HG03039 (cell line): Measurements from ENCODE around the gene SF3B3.
"Not testable (repeated sequence)": the region's sequence is repeated elsewhere in the genome, so short reads cannot be mapped to it uniquely, and the experiment has no call there.

ENCODE experiments used
- ATAC-seq: cut with Tn5 transposase; IDR thresholded peaks from one replicate; pipeline ENCODE4 v1.9.1; 2021; ENCODE audit warnings: mild to moderate bottlenecking, moderate library complexity; ENCODE audit not compliant: unreplicated experiment

SF3B3 gene

GRCh38 chr16:70588565-70588964 lies 64.9 kb downstream of the SF3B3 start:
- no peak for ATAC-seq

- ATAC-seq, result not testable (repeated sequence)
Measured at GRCh38 chr16:70589416-70589815, 65.8 kb downstream of the SF3B3 start.

GRCh38 chr16:70589998-70590471 lies 66.4 kb downstream of the SF3B3 start:
- no peak for ATAC-seq

DNA sequence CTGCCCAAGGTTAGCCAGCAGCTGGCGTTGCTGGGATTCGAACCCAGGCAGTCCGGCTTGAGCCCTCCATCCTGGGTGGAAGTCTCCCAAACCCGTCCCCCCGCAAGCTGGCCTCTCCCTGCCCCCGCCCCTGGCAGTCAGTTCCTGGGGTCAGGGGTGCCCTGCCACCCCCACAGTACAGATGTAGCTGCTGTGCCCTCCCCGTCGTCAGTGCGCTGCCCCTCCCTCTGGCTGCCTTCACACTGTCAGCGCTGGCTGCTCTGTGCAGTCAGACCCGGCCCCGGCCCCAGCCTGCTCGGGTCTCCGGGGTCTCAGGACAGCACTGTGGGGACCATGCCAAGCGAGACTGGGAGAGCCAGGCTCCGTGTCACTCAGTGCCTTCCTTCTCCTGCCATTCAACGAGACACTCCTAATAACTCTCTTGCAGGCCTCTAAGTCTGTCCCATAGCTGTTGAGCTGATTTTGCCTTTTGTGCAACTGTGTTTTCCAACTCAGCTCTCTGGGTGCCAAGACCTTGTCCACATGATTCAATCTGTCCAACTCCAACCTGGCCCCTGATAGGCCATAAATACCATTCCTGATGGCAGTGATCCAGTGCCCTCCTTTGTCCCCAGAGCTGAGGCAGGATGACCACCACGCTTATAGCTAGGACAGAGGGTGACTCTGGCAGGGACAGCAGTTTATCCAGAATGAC lies 67.3 kb downstream of the SF3B3 start:
- ATAC-seq, result no peak

- no peak for ATAC-seq
Measured at GRCh38 chr16:70591615-70592014, 68.0 kb downstream of the SF3B3 start.

DNA sequence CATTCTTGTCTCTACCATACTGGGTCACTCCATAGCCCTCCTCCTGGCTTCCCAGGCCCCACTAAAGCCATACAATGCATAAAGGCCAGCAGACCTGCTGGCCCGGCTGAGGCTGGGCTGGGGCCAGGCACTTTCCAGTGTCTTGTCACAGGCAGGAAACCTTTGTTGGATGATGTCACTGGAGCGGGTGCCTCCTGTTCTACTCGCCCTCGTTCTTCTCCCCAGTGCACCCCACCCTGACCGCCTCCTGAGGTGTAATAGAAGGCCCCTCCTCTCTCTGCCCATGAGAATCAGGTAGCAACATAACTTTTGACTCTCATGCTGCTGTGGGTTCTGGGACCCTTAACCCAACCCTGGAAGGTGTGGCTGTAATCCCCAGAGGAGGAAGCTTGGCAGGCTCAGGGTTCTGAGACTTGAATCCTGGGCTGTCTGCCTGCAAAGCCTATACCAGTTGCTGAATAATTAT lies 68.5 kb downstream of the SF3B3 start:
- no peak for ATAC-seq

DNA sequence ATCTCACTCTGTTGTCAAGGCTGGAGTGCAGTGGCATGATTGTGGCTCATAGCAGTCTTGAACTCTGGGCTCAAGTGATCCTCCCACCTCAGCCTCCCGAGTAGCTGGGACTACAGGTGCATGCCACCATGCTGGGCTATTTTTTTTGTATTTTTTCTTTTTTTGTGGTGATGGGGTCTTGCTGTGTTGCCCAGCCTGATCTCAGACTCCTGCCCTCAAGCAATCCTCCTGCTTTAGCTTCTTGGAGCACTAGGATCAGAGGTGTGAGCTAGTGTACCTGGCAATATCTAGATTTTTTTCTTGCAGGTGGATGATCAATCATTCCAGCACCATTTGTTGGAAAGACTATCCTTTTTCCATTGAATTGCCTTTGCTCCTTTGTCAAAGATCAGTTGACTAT lies 69.9 kb downstream of the SF3B3 start:
- ATAC-seq, result no peak

DNA sequence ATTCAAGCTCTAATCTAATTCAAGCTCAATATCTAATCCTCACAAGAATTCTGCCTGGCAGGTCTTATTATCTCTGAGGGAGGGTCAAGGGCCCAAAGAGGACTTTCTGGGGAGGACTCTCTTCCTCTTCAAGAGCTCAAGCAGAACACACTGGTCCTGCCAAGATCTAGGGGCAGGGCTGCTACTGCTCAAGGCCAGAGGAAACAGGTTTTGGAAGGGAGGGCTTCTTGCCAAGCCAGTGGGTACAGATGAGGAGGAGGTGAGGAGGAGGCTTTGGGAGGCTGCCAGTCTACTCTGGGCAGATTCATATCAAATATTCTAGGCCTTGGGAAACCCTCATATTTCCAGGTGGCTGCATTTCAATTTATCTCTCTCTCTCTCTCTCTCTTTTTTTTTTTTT lies 71.0 kb downstream of the SF3B3 start:
- no peak for ATAC-seq

GRCh38 chr16:70597135-70597835 lies 73.7 kb downstream of the SF3B3 start:
- ATAC-seq, result no peak

GRCh38 chr16:70598937-70599503 lies 75.4 kb downstream of the SF3B3 start:
- ATAC-seq, result no peak

- ATAC-seq, result no peak
Measured at GRCh38 chr16:70600730-70601129, 77.1 kb downstream of the SF3B3 start.

GRCh38 chr16:70601576-70602575 lies 78.3 kb downstream of the SF3B3 start:
- no peak for ATAC-seq

DNA sequence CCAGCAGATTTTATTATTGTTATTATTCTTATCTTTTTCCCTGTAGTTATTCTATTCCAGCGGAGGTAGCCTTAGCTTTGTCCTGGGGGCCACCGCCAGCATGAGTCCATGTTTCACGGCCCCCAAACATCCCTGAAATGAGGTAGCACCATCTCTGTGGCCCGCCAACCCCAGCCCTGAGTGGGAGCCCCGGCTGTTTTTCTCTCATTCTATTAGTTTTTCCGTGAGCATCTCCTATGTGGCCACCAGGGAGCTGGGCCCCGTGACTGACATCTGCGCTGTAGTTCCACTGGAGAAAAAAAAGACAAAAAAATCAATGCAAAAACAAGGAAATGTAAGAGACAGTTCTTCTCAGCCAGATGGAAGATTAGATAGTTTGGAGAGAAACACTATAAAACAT lies 79.2 kb downstream of the SF3B3 start:
- no peak for ATAC-seq

DNA sequence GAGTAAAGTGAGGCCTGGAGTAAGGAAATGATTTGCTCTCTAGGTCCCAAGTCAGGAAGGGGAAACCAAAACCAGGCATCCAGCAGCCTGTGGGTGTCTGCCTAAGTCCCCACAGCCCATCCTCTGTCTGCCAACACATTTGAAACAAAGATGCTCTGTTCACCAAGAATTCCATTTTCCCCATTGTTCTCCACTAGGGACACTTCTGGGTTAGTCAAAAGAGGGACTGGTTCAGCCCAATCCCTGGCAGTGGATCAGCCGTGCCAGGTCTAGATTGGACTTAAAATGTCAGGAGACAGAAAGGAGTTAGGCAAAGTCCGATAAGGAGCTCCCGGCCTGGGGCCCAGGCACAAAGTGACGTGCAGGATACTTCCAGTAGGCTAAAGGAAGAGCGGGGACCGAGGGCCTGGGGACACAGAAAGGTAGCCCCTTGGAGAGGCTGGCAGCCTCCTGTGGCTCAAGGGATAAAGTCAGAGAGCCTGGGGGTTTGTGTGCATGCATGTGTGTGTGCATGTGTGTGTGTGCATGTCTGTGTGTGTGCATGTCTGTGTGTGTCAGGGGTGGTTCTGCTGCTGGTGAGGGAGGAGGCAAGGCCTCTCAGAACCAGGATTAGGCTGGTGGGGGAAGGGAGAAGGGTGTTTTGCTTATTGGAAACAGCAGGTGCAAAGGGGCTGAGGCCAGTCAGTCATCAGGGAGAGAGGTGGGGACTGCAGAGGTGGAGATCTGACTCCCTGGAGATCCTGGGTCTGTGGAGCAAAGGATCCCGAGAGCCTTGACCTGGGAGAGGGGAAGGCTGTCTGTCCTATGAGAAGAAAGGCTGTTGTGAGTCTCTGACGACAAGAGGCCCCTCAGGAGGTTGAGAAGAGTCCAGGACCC lies 81.0 kb downstream of the SF3B3 start:
- ATAC-seq, result no peak

GRCh38 chr16:70605283-70605657 lies 81.7 kb downstream of the SF3B3 start:
- ATAC-seq, result no peak

GRCh38 chr16:70608521-70608920 lies 84.9 kb downstream of the SF3B3 start:
- no peak for ATAC-seq

DNA sequence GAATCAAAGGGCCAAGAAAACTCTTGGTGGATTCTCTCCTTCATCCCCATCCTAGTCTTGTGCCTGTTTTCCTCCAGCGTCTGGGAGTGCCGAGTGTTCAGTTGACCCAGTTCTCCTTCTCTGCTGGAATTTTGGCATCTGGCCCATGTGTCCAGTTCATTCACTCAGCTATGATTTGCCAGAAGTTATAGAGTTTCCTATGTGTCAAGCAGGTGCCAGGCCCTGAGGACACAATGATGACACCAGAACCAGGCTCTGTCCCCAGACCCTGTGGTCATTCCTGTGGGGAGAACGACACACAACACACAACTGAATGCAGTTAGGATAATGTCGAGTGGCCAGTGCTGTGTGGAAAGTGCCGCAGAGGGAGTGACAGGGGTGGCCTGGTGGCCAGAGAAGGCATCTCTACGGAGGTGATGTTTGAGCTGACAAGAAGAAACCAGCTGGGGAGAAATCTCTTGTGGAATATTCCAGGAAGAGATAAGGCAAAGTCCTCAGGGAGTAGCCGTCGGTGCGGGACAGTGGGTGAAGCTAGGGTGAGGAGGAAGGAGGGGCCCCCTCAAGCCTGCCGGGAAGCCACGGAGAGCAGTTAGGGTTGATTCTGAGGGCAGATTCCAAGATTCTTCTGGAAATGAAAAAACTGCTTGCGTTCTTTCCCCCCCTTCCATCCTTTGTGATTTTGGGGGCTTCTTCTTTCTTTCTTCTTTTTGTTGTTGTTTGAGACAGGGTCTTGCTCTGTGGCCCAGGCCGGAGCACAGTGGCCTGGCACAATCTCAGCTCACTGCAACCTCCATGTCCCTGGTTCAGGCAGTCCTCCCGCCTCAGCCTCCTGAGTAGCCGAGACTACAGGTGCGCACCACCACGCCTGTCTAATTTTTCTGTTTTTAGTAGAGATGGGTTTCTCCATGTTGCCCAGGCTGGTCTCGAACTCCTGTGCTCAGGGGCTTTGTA lies 86.9 kb downstream of the SF3B3 start:
- no peak for ATAC-seq

GRCh38 chr16:70611224-70611598 lies 87.6 kb downstream of the SF3B3 start:
- ATAC-seq, result no peak

DNA sequence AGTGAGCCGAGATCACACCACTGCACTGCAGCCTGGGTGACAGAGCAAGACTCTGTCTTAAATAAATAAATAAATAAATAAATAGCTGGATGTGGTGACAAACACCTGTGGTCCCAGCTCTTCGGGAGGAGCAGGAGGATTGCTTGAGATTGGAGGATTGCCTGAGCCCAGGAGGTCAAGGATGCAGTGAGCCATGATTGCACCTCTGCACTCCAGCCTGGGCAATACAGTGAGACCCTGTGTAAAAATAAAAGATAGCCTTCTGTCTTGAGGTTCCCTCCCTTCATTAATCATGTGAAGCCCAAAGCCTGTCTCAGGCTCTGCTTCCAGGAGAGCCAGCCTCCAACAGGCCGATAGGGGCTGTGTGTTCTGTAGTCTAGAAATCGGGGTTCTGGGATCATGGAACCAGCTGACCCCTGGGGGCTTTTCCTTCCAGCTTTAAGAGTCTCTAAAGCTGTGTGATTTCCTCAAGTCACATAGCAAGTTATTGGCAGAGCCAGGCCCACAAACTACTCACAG lies 88.2 kb downstream of the SF3B3 start:
- no peak for ATAC-seq
